Measurements from ENCODE around the gene CCNA2. TPM values are rescaled to one million over a fixed set of nuclear protein-coding genes. Genes with fewer than 3 reads are reported as not detected.

CCNA2 gene
- total and polyA plus RNA-seq, 9 of the 15 experiments (the other 6 are each of a cell fraction or from before 2014, with no cell fraction given): 37.1 to 197 (median 154) TPM

DNA sequence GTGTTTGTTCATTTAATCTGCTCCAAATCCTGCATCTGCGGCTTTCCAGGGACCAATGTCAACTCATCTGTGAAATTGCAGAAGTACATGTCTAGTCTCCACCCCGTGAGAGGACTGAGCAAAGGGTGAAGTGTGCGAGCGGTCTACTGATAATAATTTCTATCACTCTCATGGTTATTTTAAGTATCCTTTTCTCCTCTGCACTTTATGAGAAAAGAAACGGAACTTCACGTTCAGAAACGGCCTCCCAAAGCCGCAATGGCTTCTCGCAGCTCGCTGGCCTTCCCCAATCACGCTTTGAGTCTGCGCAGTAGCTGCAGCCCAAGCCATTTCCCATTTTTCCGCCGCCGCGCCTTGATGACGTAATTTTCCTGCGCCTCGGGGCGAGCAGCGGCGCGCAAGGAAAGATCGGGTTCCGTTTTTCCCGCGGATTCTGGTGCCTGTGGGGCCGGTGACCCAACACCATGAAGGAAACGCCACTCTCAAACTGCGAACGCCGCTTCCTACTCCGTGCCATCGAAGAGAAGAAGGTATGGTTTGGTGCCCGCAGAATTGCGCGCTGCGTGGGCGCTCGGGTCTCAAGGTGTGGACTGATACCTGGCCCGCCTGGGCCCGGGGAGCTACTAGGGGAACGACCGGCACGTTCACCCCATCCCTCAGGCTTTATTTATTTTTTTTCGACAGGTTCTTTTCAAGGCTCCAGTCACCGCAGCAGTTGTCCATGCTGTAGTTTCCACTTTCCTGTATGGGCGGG, 22.5 kb downstream of the CCNA2 start, which contains the start of gene EXOSC9 (continued):
- TF ChIP-seq, protein P1, sequence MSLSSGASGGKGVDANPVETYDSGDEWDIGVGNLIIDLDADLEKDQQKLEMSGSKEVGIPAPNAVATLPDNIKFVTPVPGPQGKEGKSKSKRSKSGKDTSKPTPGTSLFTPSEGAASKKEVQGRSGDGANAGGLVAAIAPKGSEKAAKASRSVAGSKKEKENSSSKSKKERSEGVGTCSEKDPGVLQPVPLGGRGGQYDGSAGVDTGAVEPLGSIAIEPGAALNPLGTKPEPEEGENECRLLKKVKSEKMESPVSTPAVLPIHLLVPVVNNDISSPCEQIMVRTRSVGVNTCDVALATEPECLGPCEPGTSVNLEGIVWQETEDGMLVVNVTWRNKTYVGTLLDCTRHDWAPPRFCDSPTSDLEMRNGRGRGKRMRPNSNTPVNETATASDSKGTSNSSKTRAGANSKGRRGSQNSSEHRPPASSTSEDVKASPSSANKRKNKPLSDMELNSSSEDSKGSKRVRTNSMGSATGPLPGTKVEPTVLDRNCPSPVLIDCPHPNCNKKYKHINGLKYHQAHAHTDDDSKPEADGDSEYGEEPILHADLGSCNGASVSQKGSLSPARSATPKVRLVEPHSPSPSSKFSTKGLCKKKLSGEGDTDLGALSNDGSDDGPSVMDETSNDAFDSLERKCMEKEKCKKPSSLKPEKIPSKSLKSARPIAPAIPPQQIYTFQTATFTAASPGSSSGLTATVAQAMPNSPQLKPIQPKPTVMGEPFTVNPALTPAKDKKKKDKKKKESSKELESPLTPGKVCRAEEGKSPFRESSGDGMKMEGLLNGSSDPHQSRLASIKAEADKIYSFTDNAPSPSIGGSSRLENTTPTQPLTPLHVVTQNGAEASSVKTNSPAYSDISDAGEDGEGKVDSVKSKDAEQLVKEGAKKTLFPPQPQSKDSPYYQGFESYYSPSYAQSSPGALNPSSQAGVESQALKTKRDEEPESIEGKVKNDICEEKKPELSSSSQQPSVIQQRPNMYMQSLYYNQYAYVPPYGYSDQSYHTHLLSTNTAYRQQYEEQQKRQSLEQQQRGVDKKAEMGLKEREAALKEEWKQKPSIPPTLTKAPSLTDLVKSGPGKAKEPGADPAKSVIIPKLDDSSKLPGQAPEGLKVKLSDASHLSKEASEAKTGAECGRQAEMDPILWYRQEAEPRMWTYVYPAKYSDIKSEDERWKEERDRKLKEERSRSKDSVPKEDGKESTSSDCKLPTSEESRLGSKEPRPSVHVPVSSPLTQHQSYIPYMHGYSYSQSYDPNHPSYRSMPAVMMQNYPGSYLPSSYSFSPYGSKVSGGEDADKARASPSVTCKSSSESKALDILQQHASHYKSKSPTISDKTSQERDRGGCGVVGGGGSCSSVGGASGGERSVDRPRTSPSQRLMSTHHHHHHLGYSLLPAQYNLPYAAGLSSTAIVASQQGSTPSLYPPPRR (CRISPR knock-in tag; IDR thresholded peaks at IDR 0.05; ENCODE audit: borderline replicate concordance): no peak
- TF ChIP-seq, protein P2, sequence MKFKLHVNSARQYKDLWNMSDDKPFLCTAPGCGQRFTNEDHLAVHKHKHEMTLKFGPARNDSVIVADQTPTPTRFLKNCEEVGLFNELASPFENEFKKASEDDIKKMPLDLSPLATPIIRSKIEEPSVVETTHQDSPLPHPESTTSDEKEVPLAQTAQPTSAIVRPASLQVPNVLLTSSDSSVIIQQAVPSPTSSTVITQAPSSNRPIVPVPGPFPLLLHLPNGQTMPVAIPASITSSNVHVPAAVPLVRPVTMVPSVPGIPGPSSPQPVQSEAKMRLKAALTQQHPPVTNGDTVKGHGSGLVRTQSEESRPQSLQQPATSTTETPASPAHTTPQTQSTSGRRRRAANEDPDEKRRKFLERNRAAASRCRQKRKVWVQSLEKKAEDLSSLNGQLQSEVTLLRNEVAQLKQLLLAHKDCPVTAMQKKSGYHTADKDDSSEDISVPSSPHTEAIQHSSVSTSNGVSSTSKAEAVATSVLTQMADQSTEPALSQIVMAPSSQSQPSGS (CRISPR knock-in tag; IDR thresholded peaks at IDR 0.05): no peak
- TF ChIP-seq, protein P3, sequence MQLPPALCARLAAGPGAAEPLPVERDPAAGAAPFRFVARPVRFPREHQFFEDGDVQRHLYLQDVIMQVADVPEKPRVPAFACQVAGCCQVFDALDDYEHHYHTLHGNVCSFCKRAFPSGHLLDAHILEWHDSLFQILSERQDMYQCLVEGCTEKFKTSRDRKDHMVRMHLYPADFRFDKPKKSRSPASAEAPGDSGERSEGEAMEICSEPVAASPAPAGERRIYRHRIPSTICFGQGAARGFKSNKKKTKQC (CRISPR knock-in tag; IDR thresholded peaks at IDR 0.05): no peak
- TF ChIP-seq ZNF384 (IDR thresholded peaks at IDR 0.05; ENCODE audit: low read depth, low read length) (0 out of 2 replicates have a peak, but pooled peaks have one; percentile 25), RB1 (IDR thresholded peaks at IDR 0.05; ENCODE audit: low read depth) (peak; percentile 98), ZFX (CRISPR knock-in tag; IDR thresholded peaks at IDR 0.05) (peak; percentile 89), FOXM1 (IDR thresholded peaks at IDR 0.05; ENCODE audit: low read depth) (no peak; the same call in 1 of the 2 replicates), FOXM1 (CRISPR knock-in tag; IDR thresholded peaks at IDR 0.05; ENCODE audit: low read depth) (no peak), ZBTB1 (CRISPR knock-in tag; IDR thresholded peaks at IDR 0.05; ENCODE audit: borderline replicate concordance, low read depth) (no peak), KAT7 (CRISPR knock-in tag; IDR thresholded peaks at IDR 0.05; ENCODE audit: borderline replicate concordance) (peak; percentile 68; the same call in 1 of the 2 replicates), ZC3H4 (CRISPR knock-in tag; IDR thresholded peaks at IDR 0.05; ENCODE audit: borderline replicate concordance) (no peak), ZNF408 (CRISPR knock-in tag; IDR thresholded peaks at IDR 0.05; ENCODE audit: low read depth) (no peak), BACH1 (tag; IDR thresholded peaks at IDR 0.05) (peak; percentile 73; the same call in 1 of the 2 replicates), TCF7L2 (IDR thresholded peaks at IDR 0.05; ENCODE audit: low read depth, low read length) (no peak), KHSRP (IDR thresholded peaks at IDR 0.05) (peak; percentile 83)
- TF ChIP-seq, protein P4, sequence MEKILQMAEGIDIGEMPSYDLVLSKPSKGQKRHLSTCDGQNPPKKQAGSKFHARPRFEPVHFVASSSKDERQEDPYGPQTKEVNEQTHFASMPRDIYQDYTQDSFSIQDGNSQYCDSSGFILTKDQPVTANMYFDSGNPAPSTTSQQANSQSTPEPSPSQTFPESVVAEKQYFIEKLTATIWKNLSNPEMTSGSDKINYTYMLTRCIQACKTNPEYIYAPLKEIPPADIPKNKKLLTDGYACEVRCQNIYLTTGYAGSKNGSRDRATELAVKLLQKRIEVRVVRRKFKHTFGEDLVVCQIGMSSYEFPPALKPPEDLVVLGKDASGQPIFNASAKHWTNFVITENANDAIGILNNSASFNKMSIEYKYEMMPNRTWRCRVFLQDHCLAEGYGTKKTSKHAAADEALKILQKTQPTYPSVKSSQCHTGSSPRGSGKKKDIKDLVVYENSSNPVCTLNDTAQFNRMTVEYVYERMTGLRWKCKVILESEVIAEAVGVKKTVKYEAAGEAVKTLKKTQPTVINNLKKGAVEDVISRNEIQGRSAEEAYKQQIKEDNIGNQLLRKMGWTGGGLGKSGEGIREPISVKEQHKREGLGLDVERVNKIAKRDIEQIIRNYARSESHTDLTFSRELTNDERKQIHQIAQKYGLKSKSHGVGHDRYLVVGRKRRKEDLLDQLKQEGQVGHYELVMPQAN (IDR thresholded peaks at IDR 0.05; ENCODE audit: borderline replicate concordance): peak; percentile 85
- TF ChIP-seq, protein P5, sequence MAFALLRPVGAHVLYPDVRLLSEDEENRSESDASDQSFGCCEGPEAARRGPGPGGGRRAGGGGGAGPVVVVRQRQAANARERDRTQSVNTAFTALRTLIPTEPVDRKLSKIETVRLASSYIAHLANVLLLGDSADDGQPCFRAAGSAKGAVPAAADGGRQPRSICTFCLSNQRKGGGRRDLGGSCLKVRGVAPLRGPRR (CRISPR knock-in tag; IDR thresholded peaks at IDR 0.05): no peak

All from K562 (cell line).